Right lobe of liver (tissue), 6 donors: ENCODE results near the gene ZC3H11A. TPM values are rescaled to one million over a fixed set of nuclear protein-coding genes. Genes with fewer than 3 reads are reported as not detected.

ENCODE experiments used
- ATAC-seq, 4 donors: fragments of 200-7000 bp; cut with Tn5 transposase; one replicate each; pipeline ENCODE4 v1.9.1; 2020; ENCODE audit warnings: mild to moderate bottlenecking in 4 of 4, moderate library complexity in 4 of 4
- DNase-seq, 3 donors: peaks; one replicate each; pipeline ENCODE4 v3.0.0-alpha.2; 2020
- H3K27ac ChIP-seq, 3 donors: fragments of 200-600 bp; one replicate each; pipeline ENCODE4 v1.8.0; 2022
- H3K27me3 ChIP-seq, 2 donors: fragments of 200-600 bp; one replicate each; pipeline ENCODE4 v1.8.0; 2022
- H3K36me3 ChIP-seq, 4 donors: fragments of 200-600 bp; sonication (generic) in 1 of 4; one replicate each; pipeline versions ENCODE4 v1.5.1 to v1.8.0; 2017 to 2022; ENCODE audit warnings: control low read depth in 1 of 4
- H3K4me1 ChIP-seq, 4 donors: fragments of 200-600 bp; sonication (generic) in 1 of 4; one replicate each; pipeline versions ENCODE4 v1.5.1 to v1.8.0; 2017 to 2022; ENCODE audit warnings: control low read depth in 1 of 4
- H3K4me3 ChIP-seq, 3 donors: fragments of 200-600 bp; one replicate each; pipeline ENCODE4 v1.8.0; 2022
- H3K9me3 ChIP-seq, 4 donors: fragments of 200-600 bp; sonication (generic) in 1 of 4; one replicate each; pipeline versions ENCODE4 v1.5.1 to v1.8.0; 2017 to 2022; ENCODE audit warnings: control low read depth in 1 of 4
- POLR2A ChIP-seq: fragments of 450-650 bp; IDR thresholded peaks from one replicate; pipeline ENCODE4 v1.6.1; 2017; ENCODE audit warnings: antibody characterized with exemption, mild to moderate bottlenecking
- WGBS: methylation state at CpG from one replicate; pipeline ENCODE4 v1.1.6; 2018; ENCODE audit warnings: low coverage, low lambda C conversion rate; ENCODE audit not compliant: insufficient coverage; ENCODE audit errors: missing lambda C conversion rate; 5-methylcytosine and 5-hydroxymethylcytosine counted together
- intact Hi-C, 2 donors: fragments of 100-400 bp; cut with DNase I; formaldehyde crosslinking; loops; one replicate each; pipeline versions ENCODE4 v1.11.2 to v1.14.1; 2022
- total RNA-seq, 6 experiments: library from RNA; depleted of rRNA in 2 of 6; stranded (reverse); fragments of >200 nt in 2 of 6; fragmentation: NEBNext Ultra II Directional in 3 of 6; extraction: Animal tissue kit (Norgen Biotek cat#: 25700) in 3 of 6; gene quantifications; one replicate each; pipeline versions ENCODE4 v1.1.0 to v1.2.4, GENCODE V29; 2016 to 2023
- TF ChIP-seq, protein P1 (sequence below), 4 donors: fragments of 200-600 bp in 3 of 4; fragments of 450-650 bp in 1 of 4; IDR thresholded peaks; one replicate each; pipeline versions ENCODE4 v1.5.1 to v1.8.0; 2016 to 2022; ENCODE audit warnings: antibody characterized with exemption in 4 of 4, mild to moderate bottlenecking in 2 of 4
- donor health status: DM: no; HTN: yes; CAD: no.
- donor health status: DM: no; HTN: no; CAD: no.
- donor health status: DM: no; HTN: no; CAD: no.
- donor health status: DM: no; HTN: yes; CAD: no.
- donor health status: DM: no; HTN: yes; CAD: no.

ZC3H11A gene
- total RNA-seq, 6 experiments from 2014 or later: 22.8 to 47.7 (median 31.8) TPM

DNA sequence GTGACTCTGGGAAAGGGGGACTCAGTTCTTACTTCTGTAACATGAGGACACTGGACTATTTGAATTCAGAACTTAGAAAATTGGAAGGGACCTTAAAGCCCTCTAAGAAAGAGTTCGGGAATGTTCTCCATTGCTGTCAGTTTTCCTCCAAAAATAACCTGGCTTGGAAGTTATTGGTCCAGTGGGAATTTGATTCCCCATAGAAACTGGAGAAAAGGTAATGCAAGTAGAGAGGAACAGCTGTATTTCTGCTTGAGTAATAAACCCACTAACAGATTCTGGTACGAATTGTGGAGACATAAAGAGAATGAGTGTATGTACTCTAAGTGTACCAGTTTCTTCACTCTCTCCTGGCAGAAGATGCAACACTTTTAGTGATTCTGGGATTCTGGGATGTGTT lies 1.8 kb downstream of the ZC3H11A start:
- Histone ChIP-seq H3K4me1 (peaks cover 0 to 33% (median 4%) of the 10 kb centered on the region in 4 donors), H3K27me3 (no peaks in the 10 kb centered on the region), H3K36me3 (no peaks in the 10 kb centered on the region), H3K4me3 (peak overlapping the region in 2 of 3 donors; percentile 68 to 86), H3K27ac (no peak overlapping the region), H3K9me3 (no peaks in the 10 kb centered on the region)
- WGBS: 75% methylated on average over 2 of the region's 2 CpGs
- no peak for ATAC-seq
- TF ChIP-seq, protein P1, sequence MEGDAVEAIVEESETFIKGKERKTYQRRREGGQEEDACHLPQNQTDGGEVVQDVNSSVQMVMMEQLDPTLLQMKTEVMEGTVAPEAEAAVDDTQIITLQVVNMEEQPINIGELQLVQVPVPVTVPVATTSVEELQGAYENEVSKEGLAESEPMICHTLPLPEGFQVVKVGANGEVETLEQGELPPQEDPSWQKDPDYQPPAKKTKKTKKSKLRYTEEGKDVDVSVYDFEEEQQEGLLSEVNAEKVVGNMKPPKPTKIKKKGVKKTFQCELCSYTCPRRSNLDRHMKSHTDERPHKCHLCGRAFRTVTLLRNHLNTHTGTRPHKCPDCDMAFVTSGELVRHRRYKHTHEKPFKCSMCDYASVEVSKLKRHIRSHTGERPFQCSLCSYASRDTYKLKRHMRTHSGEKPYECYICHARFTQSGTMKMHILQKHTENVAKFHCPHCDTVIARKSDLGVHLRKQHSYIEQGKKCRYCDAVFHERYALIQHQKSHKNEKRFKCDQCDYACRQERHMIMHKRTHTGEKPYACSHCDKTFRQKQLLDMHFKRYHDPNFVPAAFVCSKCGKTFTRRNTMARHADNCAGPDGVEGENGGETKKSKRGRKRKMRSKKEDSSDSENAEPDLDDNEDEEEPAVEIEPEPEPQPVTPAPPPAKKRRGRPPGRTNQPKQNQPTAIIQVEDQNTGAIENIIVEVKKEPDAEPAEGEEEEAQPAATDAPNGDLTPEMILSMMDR (IDR thresholded peaks at IDR 0.05): no peak
- no peak for TF ChIP-seq POLR2A
- no peak for DNase-seq
- intact Hi-C loops: no loop called here

DNA sequence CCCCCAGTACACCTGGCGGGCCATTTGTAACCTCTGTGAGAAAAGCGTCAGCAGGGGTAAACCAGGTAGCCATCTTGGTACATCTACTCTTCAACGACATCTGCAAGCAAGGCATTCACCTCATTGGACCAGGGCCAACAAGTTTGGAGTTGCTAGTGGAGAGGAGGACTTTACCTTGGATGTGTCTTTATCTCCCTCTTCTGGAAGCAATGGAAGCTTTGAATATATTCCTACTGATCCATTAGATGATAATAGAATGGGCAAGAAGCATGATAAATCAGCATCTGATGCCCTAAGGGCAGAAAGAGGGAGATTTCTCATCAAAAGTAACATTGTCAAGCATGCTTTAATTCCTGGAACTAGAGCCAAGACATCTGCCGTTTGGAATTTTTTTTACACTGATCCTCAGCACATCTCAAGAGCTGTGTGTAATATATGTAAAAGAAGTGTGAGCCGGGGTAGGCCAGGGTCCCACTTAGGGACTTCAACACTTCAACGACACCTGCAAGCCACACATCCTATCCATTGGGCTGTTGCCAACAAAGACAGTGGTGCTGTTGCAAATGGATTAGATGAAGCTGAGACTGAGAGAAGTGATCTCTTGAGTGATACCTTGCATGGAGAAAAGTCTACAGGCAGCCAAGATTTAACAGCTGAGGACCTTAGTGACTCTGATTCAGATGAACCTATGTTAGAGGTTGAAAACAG lies 2.7 kb downstream of the ZC3H11A start:
- Histone ChIP-seq H3K4me3 (no peak overlapping the region), H3K4me1 (peaks cover 0 to 33% (median 4%) of the 10 kb centered on the region in 4 donors), H3K36me3 (peaks cover 0 to 2% (median 0%) of the 10 kb centered on the region in 4 donors), H3K27ac (no peak overlapping the region), H3K27me3 (no peaks in the 10 kb centered on the region), H3K9me3 (no peaks in the 10 kb centered on the region)
- WGBS: 76% methylated on average over 6 of the region's 6 CpGs
- ATAC-seq (no peak), DNase-seq (no peak)
- intact Hi-C loops: no loop called here
- TF ChIP-seq, protein P1 (IDR thresholded peaks at IDR 0.05): no peak
- no peak for TF ChIP-seq POLR2A

DNA sequence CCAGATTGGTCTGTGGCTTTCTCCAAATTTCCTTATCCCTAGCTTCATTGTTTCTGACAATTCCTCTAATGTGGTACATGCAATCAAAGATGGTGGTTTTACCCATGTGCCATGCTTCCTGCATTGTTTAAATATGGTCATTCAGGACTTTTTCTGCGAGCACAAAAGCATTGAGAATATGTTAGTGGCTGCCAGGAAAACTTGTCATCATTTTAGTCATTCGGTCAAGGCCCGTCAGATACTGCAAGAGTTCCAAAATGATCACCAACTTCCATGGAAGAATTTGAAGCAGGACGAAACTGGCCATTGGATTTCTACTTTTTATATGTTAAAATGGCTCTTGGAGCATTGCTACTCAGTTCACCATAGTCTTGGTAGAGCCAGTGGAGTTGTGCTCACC lies 3.7 kb downstream of the ZC3H11A start:
- ATAC-seq: no peak
- DNase-seq: no peak
- H3K4me3 ChIP-seq: no peak overlapping the region
- intact Hi-C loops: no loop called here
- H3K4me1 ChIP-seq: peaks cover 0 to 33% (median 4%) of the 10 kb centered on the region in 4 donors
- TF ChIP-seq, protein P1 (IDR thresholded peaks at IDR 0.05): no peak
- TF ChIP-seq POLR2A: no peak
- 90% methylated on average over 4 of the region's 4 CpGs for WGBS
- no peaks in the 10 kb centered on the region for H3K9me3 ChIP-seq
- peaks cover 0 to 6% (median 2%) of the 10 kb centered on the region in 4 donors for H3K36me3 ChIP-seq
- H3K27ac ChIP-seq: no peak overlapping the region
- no peaks in the 10 kb centered on the region for H3K27me3 ChIP-seq

DNA sequence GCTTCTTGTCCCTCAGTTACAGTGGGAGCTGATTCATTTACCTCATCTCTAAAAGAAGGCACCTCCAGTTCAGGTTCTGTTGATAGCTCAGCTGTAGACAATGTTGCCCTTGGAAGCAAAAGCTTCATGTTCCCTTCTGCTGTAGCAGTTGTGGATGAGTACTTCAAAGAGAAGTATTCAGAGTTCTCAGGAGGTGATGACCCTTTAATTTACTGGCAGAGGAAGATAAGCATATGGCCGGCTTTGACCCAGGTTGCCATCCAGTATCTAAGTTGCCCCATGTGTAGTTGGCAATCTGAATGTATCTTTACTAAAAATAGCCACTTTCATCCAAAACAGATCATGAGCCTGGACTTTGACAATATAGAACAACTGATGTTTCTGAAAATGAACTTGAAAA lies 4.5 kb downstream of the ZC3H11A start:
- Histone ChIP-seq H3K4me3 (no peak overlapping the region), H3K27ac (no peak overlapping the region), H3K9me3 (no peaks in the 10 kb centered on the region), H3K27me3 (no peaks in the 10 kb centered on the region), H3K36me3 (peaks cover 0 to 6% (median 2%) of the 10 kb centered on the region in 4 donors), H3K4me1 (peaks cover 0 to 33% (median 4%) of the 10 kb centered on the region in 4 donors)
- ATAC-seq (no peak), DNase-seq (no peak)
- TF ChIP-seq, protein P1 (IDR thresholded peaks at IDR 0.05): no peak
- no peak for TF ChIP-seq POLR2A
- intact Hi-C loops: no loop called here
- WGBS: 41% methylated on average over 1 of the region's 1 CpG
